PC-3 (cell line): ENCODE data around the gene C1orf198.

Experiments
- CTCF ChIP-seq: fragments of 300-600 bp; sonication (generic); conservative IDR thresholded peaks from 2 replicates; pipeline ENCODE4 v1.5.1; 2017; ENCODE audit warnings: antibody characterized with exemption, low read depth, mild to moderate bottlenecking, low read length
- EZH2 ChIP-seq: fragments of 300-600 bp; sonication (generic); IDR thresholded peaks from one replicate; pipeline ENCODE4 v1.6.1; 2017; ENCODE audit warnings: antibody characterized with exemption, mild to moderate bottlenecking, low read length; ENCODE audit not compliant: unreplicated experiment

GRCh38 chr1:230828421-230828820, 39.9 kb downstream of the C1orf198 start:
- TF ChIP-seq CTCF (no peak), EZH2 (no peak)
